KOPT-K1 (cell line): ENCODE results near the gene SSTR4.

Experiments used
- H3K27ac ChIP-seq: fragments of 200-600 bp; sonication (generic); 2 replicates; pipeline ENCODE4 v1.5.1; 2016; ENCODE audit warnings: antibody characterized with exemption, mild to moderate bottlenecking, low read depth, low read length; ENCODE audit not compliant: poor library complexity, severe bottlenecking
- H3K36me3 ChIP-seq: fragments of 200-600 bp; sonication (generic); 2 replicates; pipeline ENCODE4 v1.5.1; 2017; ENCODE audit warnings: antibody characterized with exemption, mild to moderate bottlenecking, low read length, moderate library complexity; ENCODE audit not compliant: insufficient read depth
- H3K9me3 ChIP-seq: fragments of 200-600 bp; sonication (generic); 2 replicates; pipeline ENCODE4 v1.5.1; 2017; ENCODE audit warnings: antibody characterized with exemption, low read length, mild to moderate bottlenecking; ENCODE audit not compliant: insufficient read depth, poor library complexity, severe bottlenecking

SSTR4 gene

GRCh38 chr20:23061734-23062561 is 26.8 kb downstream of the SSTR4 start:
- Histone ChIP-seq H3K27ac (no peak overlapping the region), H3K9me3 (no peaks in the 10 kb centered on the region), H3K36me3 (no peaks in the 10 kb centered on the region)

DNA sequence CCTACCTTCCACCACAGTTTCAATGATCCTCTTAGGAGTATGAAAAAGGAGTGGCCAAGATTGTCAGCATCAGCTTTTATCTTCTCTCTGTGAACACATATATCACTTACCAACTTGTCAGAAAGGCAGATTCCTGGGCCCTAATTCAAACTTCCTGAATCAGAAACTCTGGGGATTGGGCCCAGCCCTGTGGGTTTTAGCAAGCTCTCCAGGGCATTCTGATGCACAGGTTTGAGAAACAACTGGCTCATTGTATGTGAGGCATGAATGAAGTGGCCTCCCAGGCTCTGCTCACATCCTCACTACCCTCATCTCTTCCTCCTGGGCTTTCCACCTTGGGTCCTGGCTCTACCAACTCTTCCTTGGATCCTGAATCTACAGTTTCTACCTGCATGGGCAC is 27.5 kb downstream of the SSTR4 start:
- H3K9me3 ChIP-seq: no peaks in the 10 kb centered on the region
- H3K36me3 ChIP-seq: no peaks in the 10 kb centered on the region
- H3K27ac ChIP-seq: no peak overlapping the region

DNA sequence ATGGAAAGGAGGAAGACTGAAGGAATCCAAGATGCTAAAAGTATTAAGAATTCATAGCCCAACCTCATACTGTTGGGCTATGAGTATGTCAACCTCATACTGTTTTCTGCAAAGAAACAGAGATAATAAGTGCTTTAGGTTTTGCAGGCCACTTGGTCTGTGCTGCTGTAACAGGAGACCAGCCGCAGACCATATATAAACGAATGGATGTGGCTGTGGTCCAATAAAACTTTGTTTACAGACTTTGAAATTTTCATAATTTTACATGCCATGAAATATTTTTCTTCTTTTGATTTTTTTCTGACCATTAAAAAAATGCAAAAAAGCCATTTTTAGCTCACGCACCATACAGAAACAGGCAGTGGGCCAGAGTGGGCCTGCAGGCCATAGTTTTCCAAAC is 28.1 kb downstream of the SSTR4 start:
- no peaks in the 10 kb centered on the region for H3K36me3 ChIP-seq
- H3K9me3 ChIP-seq: no peaks in the 10 kb centered on the region

DNA sequence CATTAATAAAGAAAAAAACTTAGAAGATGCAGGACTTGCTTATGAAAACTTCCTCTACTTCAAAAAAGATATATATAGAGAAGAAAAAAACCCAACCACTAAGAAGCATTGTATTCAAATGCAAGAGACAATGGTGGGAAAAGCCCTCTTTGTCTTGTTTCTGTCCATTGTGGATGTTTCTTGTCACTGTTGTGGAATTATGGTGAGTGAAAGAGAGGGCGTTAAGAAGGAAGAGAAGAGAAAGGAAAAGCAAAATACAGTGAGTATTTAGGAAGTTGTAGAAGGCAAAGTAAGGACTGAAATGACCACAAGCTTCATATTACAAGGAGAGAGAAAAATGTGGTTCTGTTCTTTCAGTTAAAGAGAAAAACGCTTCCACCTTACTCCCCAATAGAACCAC is 28.5 kb downstream of the SSTR4 start:
- H3K27ac ChIP-seq: no peak overlapping the region
- H3K9me3 ChIP-seq: no peaks in the 10 kb centered on the region
- no peaks in the 10 kb centered on the region for H3K36me3 ChIP-seq

More for the DNA sequence above, 28.1 kb downstream of the SSTR4 start:
- H3K27ac ChIP-seq: no peak overlapping the region

DNA sequence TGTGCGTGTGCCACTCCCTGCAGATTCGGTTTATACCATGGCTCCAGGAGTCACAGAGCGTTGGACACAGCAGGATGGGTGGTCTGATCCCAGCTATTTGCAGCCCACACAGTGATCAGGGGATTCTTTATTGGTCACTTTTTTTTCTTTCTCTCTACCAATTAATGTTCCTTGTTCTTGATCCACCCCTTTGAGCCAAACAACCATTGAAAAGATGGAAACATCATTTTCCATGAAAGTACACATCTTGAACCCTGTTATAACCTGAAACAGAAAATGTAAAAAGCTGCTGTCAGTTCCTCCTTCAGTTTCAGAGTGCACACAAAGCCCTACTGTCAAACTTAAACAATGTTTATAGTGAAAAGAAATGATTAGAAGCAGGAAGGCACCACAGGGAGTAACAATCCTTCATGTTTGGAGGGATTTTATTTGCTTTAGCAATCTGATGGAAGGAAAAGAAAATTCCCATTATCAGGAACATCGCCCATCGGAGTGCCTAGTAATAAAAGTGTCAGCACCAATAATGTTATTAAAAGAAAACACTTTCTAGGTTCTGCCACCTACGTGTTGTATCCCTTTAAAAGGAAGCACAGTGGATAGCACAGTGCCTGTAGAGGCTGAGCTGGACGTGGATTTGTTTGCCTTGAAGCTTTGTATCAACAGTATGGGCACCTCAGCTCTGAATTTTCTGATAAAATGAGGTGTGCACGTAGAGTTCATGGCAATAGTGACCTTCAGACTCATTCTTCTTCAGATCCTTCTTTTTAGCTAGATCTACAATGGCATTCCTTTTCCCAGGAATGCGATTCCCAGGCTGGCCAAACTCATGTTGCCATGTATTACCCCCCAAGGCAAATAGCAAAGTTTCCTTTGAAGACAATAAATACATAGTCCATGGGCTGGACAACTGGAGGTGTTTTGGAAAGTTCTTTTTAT is 30.4 kb downstream of the SSTR4 start:
- Histone ChIP-seq H3K27ac (no peak overlapping the region), H3K36me3 (no peaks in the 10 kb centered on the region), H3K9me3 (no peaks in the 10 kb centered on the region)

DNA sequence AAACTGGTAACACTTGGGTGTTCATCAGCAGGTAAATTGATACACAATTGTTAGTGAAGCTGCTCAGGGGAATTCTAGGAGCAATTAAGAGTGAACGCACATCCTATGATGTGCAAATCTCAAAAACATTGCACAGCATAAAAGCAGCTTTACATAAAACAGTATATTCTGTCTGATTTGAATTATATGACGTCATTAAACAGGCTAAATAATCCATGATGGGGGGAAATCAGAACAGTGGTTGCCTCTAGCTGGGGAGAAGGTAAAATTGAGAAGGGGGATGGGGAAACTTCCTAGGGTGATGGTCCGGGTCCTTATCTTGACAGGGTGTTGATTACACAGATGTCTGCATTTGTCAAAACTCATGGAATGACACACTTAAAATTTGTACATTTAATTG is 31.7 kb downstream of the SSTR4 start:
- H3K27ac ChIP-seq: no peak overlapping the region

GRCh38 chr20:23068283-23068682 is 33.2 kb downstream of the SSTR4 start:
- Histone ChIP-seq H3K36me3 (no peaks in the 10 kb centered on the region), H3K27ac (no peak overlapping the region), H3K9me3 (no peaks in the 10 kb centered on the region)

More for the DNA sequence above, 31.7 kb downstream of the SSTR4 start:
- Histone ChIP-seq H3K36me3 (no peaks in the 10 kb centered on the region), H3K9me3 (no peaks in the 10 kb centered on the region)

GRCh38 chr20:23069108-23069507 is 34.0 kb downstream of the SSTR4 start:
- H3K36me3 ChIP-seq: no peaks in the 10 kb centered on the region
- H3K27ac ChIP-seq: no peak overlapping the region
- H3K9me3 ChIP-seq: no peaks in the 10 kb centered on the region

DNA sequence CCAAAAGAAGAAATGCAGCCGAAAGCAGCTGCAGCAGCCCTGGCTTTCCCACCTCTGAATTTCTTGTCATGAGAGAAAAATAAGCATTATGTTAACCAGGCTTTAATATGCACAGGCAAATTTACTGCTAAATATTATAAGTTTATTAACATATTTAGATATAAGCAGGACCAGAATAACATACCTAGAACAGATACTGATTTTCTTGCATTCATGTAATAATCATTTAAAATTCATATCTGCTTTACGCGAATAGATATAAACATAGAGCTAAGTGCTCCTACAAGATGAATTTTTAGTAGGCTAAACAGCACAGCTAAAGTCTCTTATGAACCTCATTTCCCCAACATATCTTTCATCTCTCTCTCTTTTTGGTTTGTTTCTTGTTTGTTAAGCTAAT is 36.3 kb downstream of the SSTR4 start:
- H3K27ac ChIP-seq: no peak overlapping the region
- H3K36me3 ChIP-seq: no peaks in the 10 kb centered on the region
- no peaks in the 10 kb centered on the region for H3K9me3 ChIP-seq

GRCh38 chr20:23071996-23072395 is 36.9 kb downstream of the SSTR4 start:
- no peak overlapping the region for H3K27ac ChIP-seq
- H3K9me3 ChIP-seq: no peaks in the 10 kb centered on the region
- no peaks in the 10 kb centered on the region for H3K36me3 ChIP-seq

DNA sequence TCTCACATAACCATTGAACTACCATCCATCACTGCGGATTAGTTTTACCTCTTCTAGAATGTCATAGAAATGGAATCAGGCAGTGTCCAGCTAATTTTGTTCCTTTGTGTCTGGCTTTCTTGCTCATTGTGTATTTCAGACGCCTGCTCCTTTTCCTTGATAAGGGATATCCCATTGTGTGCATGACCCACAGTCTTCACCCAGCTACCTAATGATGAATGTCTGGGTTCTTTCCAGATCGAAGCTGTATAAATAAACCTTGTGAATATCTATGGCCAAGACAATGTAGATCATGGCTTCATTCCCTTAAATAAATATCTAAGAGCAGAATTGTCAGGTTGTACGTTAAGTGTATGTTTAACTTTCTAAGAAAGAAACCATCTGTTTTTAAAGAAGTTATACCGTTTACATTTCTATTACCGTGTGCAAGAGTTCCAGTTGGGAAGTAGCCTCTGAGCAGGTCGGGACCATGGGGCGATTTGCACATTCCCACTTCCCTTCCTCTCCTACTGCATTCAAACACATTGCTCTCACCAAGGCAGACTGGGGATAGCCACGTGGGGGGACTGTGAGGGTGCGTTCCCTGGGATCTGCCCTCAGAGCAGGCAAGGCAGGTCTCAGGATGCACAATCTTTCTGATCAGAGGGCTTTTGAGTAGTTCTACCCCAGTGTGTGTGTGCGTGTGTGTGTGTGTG is 37.9 kb downstream of the SSTR4 start:
- H3K9me3 ChIP-seq: no peaks in the 10 kb centered on the region

DNA sequence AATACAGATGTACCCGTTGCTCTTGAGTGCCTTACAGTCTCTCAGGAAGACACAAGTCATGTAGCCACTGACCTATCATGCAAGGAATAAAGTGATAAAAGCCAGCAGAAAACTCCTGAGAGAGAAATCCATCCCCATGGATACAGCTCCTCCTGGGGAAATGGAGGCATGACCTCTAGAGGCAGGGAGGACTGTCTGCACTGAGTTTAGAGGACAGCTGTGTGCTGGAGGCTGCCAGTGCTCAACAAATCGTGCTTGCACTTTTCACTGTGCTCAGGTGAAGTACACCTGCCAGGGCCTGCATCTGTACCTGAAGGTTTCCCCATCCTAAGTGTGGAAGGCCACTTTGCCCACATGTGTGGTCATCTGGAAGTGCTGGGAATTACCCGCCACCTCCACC is 38.9 kb downstream of the SSTR4 start:
- Histone ChIP-seq H3K36me3 (no peaks in the 10 kb centered on the region), H3K9me3 (no peaks in the 10 kb centered on the region), H3K27ac (no peak overlapping the region)

More for the DNA sequence above, 37.9 kb downstream of the SSTR4 start:
- no peaks in the 10 kb centered on the region for H3K36me3 ChIP-seq
- H3K27ac ChIP-seq: no peak overlapping the region

DNA sequence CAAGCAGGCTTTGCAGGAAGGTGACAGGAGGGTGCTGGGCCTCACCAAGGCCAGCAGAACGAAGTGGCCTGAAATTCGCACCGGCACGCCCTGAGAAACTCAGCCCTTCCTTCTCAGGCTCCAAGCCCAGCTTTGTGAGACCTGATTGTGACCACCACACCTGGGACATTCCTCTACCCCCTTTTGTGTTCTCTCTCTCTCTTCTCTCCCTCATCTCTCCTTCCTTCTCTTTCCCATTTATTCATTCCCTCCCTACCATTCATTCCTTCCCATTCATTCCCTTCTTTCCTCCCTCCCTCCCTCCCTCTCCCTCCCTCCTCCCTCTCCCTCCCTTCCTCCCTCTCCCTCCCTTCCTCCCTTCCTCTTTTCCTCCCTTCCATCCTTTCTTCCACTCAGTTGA is 42.2 kb downstream of the SSTR4 start:
- Histone ChIP-seq H3K9me3 (no peaks in the 10 kb centered on the region), H3K36me3 (no peaks in the 10 kb centered on the region), H3K27ac (no peak overlapping the region)

DNA sequence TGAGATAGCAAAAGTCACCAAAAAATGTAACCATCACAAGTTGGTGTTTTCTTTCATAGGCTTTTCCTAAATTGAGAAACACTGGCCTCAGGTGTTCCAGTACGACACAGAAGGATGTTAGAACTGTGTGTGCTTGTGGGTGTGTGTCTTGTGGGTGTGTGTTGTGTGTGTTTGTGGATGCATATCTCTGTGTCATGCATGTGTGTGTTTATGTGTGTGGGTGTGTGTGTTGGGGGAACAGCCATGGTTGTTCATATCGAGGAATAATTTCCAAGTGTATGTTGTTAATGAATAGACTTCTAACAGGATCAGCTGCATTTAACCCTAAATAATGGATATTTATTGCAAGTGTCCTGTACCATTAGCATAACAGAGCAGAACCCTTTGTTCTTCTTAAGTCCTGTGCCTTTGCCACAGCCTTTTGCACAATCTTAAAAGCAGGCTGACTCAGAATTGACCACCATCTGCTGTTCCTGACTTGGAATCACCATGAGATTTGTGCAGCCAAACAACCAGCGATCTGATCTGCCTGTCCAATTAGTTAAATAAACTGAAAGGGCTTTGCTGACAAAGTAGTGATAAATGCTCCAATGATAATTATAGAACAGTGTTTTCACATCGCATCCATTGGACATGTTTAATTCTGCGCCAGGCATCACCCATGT is 43.4 kb downstream of the SSTR4 start:
- Histone ChIP-seq H3K36me3 (no peaks in the 10 kb centered on the region), H3K9me3 (no peaks in the 10 kb centered on the region), H3K27ac (no peak overlapping the region)

- Histone ChIP-seq H3K36me3 (no peaks in the 10 kb centered on the region), H3K9me3 (no peaks in the 10 kb centered on the region), H3K27ac (no peak overlapping the region)
Measured at GRCh38 chr20:23079016-23079351, 43.9 kb downstream of the SSTR4 start.
